HG03025 (cell line): ENCODE data around the gene MGST2.

Source experiments
- ATAC-seq: cut with Tn5 transposase; IDR thresholded peaks from one replicate; pipeline ENCODE4 v1.9.1; 2021; ENCODE audit warnings: mild to moderate bottlenecking, moderate library complexity; ENCODE audit not compliant: unreplicated experiment, low FRiP score

MGST2 gene

GRCh38 chr4:139669335-139669734 lies 3.7 kb downstream of the MGST2 start:
- ATAC-seq, result no peak

GRCh38 chr4:139669890-139670289 lies 4.3 kb downstream of the MGST2 start:
- no peak for ATAC-seq

GRCh38 chr4:139670775-139671174 lies 5.2 kb downstream of the MGST2 start:
- ATAC-seq, result no peak

GRCh38 chr4:139672215-139672614 lies 6.6 kb downstream of the MGST2 start:
- ATAC-seq, result no peak

GRCh38 chr4:139672732-139673131 lies 7.1 kb downstream of the MGST2 start:
- ATAC-seq, result no peak

- ATAC-seq, result no peak
These were observed 9.4 kb downstream of the MGST2 start for GRCh38 chr4:139674875-139675550.

- no peak for ATAC-seq
These were observed 10.0 kb downstream of the MGST2 start for GRCh38 chr4:139675651-139676050.

GRCh38 chr4:139676365-139676764 lies 10.7 kb downstream of the MGST2 start:
- no peak for ATAC-seq

GRCh38 chr4:139676913-139677585 lies 11.4 kb downstream of the MGST2 start:
- no peak for ATAC-seq

- no peak for ATAC-seq
These were observed 16.7 kb downstream of the MGST2 start for GRCh38 chr4:139682309-139682708.

GRCh38 chr4:139682741-139683151 lies 17.1 kb downstream of the MGST2 start:
- ATAC-seq, result no peak

- ATAC-seq, result no peak
These were observed 18.7 kb downstream of the MGST2 start for GRCh38 chr4:139684351-139684750.

GRCh38 chr4:139685180-139685579 lies 19.6 kb downstream of the MGST2 start:
- no peak for ATAC-seq

GRCh38 chr4:139686130-139686529 lies 20.5 kb downstream of the MGST2 start:
- no peak for ATAC-seq

GRCh38 chr4:139686988-139687387 lies 21.4 kb downstream of the MGST2 start:
- ATAC-seq, result no peak

- no peak for ATAC-seq
These were observed 23.6 kb downstream of the MGST2 start for GRCh38 chr4:139689093-139689722.

GRCh38 chr4:139690419-139690818 lies 24.8 kb downstream of the MGST2 start:
- ATAC-seq, result no peak

- no peak for ATAC-seq
These were observed 26.8 kb downstream of the MGST2 start for GRCh38 chr4:139692309-139693012.

GRCh38 chr4:139694522-139695107 lies 29.0 kb downstream of the MGST2 start:
- no peak for ATAC-seq

GRCh38 chr4:139696491-139696890 lies 30.9 kb downstream of the MGST2 start:
- ATAC-seq, result no peak
